IMR-90 (cell line): ENCODE results near the gene PAFAH1B1. TPM values are rescaled to one million over a fixed set of nuclear protein-coding genes. Genes with fewer than 3 reads are reported as not detected.

Experiments
- ATAC-seq: fragments of 200-7000 bp; cut with Tn5 transposase; 2 replicates; pipeline ENCODE4 v1.9.1; 2020; ENCODE audit warnings: low read depth, mild to moderate bottlenecking, moderate library complexity
- Bru-seq: library from RNA; stranded (reverse); fragments of 400-500 nt; gene quantifications from one replicate; lab custom pipeline; 2021; lab: Mats Ljungman, UMichigan
- BruChase-seq, 2 experiments: library from RNA; stranded (reverse); fragments of 400-500 nt; gene quantifications; one replicate each; lab custom pipeline; 2021; lab: Mats Ljungman, UMichigan
- BruUV-seq: library from RNA; stranded (reverse); fragments of 400-500 nt; replicated peaks from 2 replicates; lab custom pipeline; 2021; lab: Mats Ljungman, UMichigan
- CTCF ChIA-PET: fragments of 300-600 bp; formaldehyde crosslinking; extraction: SDS; loops from one replicate; lab custom pipeline; 2021; ENCODE audit warnings: antibody characterized with exemption; lab: Yijun Ruan, JAX
- POLR2A ChIA-PET: fragments of 300-600 bp; sonication (Branson Sonifier 250); formaldehyde crosslinking; loops from one replicate; lab custom pipeline; 2022; ENCODE audit warnings: antibody characterized with exemption; ENCODE audit not compliant: unreplicated experiment; lab: Charles Lee
- DNase-seq: peaks from one replicate; pipeline ENCODE4 v3.0.0; 2013
- H2AFZ ChIP-seq: replicated peaks from 2 replicates; pipeline ENCODE3; 2013; ENCODE audit warnings: low read length, mild to moderate bottlenecking; ENCODE audit not compliant: poor library complexity
- H2AK5ac ChIP-seq: 2 replicates; pipeline ENCODE4 v1.6.1; 2013; ENCODE audit warnings: low read depth, low read length, inconsistent platforms
- H2AK9ac ChIP-seq: replicated peaks from 2 replicates; pipeline ENCODE3; 2013; ENCODE audit warnings: mild to moderate bottlenecking, low read depth, low read length, moderate library complexity; ENCODE audit not compliant: poor library complexity
- H2BK120ac ChIP-seq: 2 replicates; pipeline ENCODE4 v1.6.1; 2013; ENCODE audit warnings: low read depth, low read length, inconsistent platforms
- H2BK15ac ChIP-seq: 3 replicates; pipeline ENCODE4 v1.6.1; 2013; ENCODE audit warnings: low read depth, low read length, inconsistent platforms
- H2BK20ac ChIP-seq: 2 replicates; pipeline ENCODE4 v1.6.1; 2013; ENCODE audit warnings: low read depth, mild to moderate bottlenecking, inconsistent platforms, low read length, moderate library complexity
- H2BK5ac ChIP-seq: 2 replicates; pipeline ENCODE4 v1.6.1; 2013; ENCODE audit warnings: mild to moderate bottlenecking, low read depth, low read length, inconsistent platforms; ENCODE audit not compliant: poor library complexity, severe bottlenecking
- H3K14ac ChIP-seq: replicated peaks from 2 replicates; pipeline ENCODE4 v1.6.1; 2013; ENCODE audit warnings: low read depth, low read length, inconsistent platforms
- H3K18ac ChIP-seq: 2 replicates; pipeline ENCODE4 v1.6.1; 2013; ENCODE audit warnings: low read depth, low read length, control low read depth
- H3K23ac ChIP-seq: 2 replicates; pipeline ENCODE4 v1.6.1; 2013; ENCODE audit warnings: low read depth, low read length, inconsistent platforms
- H3K27ac ChIP-seq: 2 replicates; pipeline ENCODE4 v1.5.1; 2013; ENCODE audit warnings: mild to moderate bottlenecking, control low read depth, low read length; ENCODE audit not compliant: insufficient read depth
- H3K27me3 ChIP-seq: 2 replicates; pipeline ENCODE4 v1.6.1; 2013; ENCODE audit warnings: low read length; ENCODE audit not compliant: control insufficient read depth, insufficient read depth
- H3K36me3 ChIP-seq: 2 replicates; pipeline ENCODE4 v1.6.1; 2013; ENCODE audit warnings: low read length, mixed read lengths; ENCODE audit not compliant: control insufficient read depth, insufficient read depth
- H3K4ac ChIP-seq: 2 replicates; pipeline ENCODE4 v1.6.1; 2013; ENCODE audit warnings: low read depth, low read length, inconsistent platforms
- H3K4me1 ChIP-seq: 2 replicates; pipeline ENCODE4 v1.6.1; 2013; ENCODE audit warnings: low read length, mixed read lengths; ENCODE audit not compliant: control insufficient read depth, insufficient read depth
- H3K4me2 ChIP-seq: 2 replicates; pipeline ENCODE4 v1.6.1; 2013; ENCODE audit warnings: low read depth, mild to moderate bottlenecking, control low read depth, low read length, moderate library complexity
- H3K4me3 ChIP-seq: 2 replicates; pipeline ENCODE4 v1.5.1; 2013; ENCODE audit warnings: low read depth, mild to moderate bottlenecking, control low read depth, low read length, moderate library complexity; ENCODE audit not compliant: insufficient read depth
- H3K56ac ChIP-seq: 2 replicates; pipeline ENCODE4 v1.6.1; 2013; ENCODE audit warnings: low read length, inconsistent platforms; ENCODE audit not compliant: insufficient read depth; ENCODE audit errors: extremely low read depth
- H3K79me1 ChIP-seq, 2 experiments: 2 replicates each; pipeline ENCODE4 v1.6.1; 2013; ENCODE audit warnings: low read length in 2 of 2, inconsistent platforms in 1 of 2, low read depth in 1 of 2
- H3K9ac ChIP-seq: 2 replicates; pipeline ENCODE4 v1.6.1; 2013; ENCODE audit warnings: low read depth, low read length, control low read depth
- H3K9me1 ChIP-seq: 2 replicates; pipeline ENCODE4 v1.6.1; 2013; ENCODE audit warnings: low read length, inconsistent platforms; ENCODE audit not compliant: insufficient read depth
- H3K9me3 ChIP-seq: 2 replicates; pipeline ENCODE4 v1.6.1; 2013; ENCODE audit warnings: low read length; ENCODE audit not compliant: control insufficient read depth, insufficient read depth
- H4K20me1 ChIP-seq: 2 replicates; pipeline ENCODE4 v1.6.1; 2013; ENCODE audit warnings: low read length, inconsistent platforms; ENCODE audit not compliant: insufficient read depth
- H4K5ac ChIP-seq: 2 replicates; pipeline ENCODE4 v1.6.1; 2013; ENCODE audit warnings: mild to moderate bottlenecking, low read depth, low read length, control low read depth
- H4K8ac ChIP-seq, 2 experiments: 2 replicates each; pipeline ENCODE4 v1.6.1; 2013; ENCODE audit warnings: low read depth in 2 of 2, low read length in 2 of 2, control low read depth in 1 of 2, inconsistent platforms in 1 of 2
- H4K91ac ChIP-seq: 2 replicates; pipeline ENCODE4 v1.6.1; 2013; ENCODE audit warnings: low read depth, low read length, inconsistent platforms; ENCODE audit not compliant: insufficient read depth
- BHLHE40 ChIP-seq: fragments of 150-350 bp; IDR thresholded peaks from 2 replicates; pipeline ENCODE4 v1.6.1; 2016; ENCODE audit warnings: mild to moderate bottlenecking, low read depth, low read length
- CTCF ChIP-seq: conservative IDR thresholded peaks from 2 replicates; pipeline ENCODE4 v1.5.1; 2012; ENCODE audit warnings: mild to moderate bottlenecking, low read depth, low read length, improper control_type of control experiment
- FOS ChIP-seq: fragments of 150-350 bp; IDR thresholded peaks from 2 replicates; pipeline ENCODE4 v1.6.1; 2016; ENCODE audit warnings: low read depth, low read length
- POLR2A ChIP-seq: IDR thresholded peaks from 2 replicates; pipeline ENCODE4 v1.6.1; 2012; ENCODE audit warnings: mild to moderate bottlenecking, low read depth, low read length
- USF2 ChIP-seq: fragments of 150-350 bp; IDR thresholded peaks from 2 replicates; pipeline ENCODE4 v1.6.1; 2017; ENCODE audit warnings: mild to moderate bottlenecking, antibody characterized with exemption, low read length, low read depth
- WGBS, 2 experiments: methylation state at CpG; one replicate each; pipeline versions ENCODE4 v1.1.5 to v1.1.7; 2013; ENCODE audit warnings: missing lambda C conversion rate in 2 of 2; ENCODE audit not compliant: insufficient read length in 1 of 2; ENCODE audit errors: extremely low coverage in 2 of 2; 5-methylcytosine and 5-hydroxymethylcytosine counted together
- dilution Hi-C: fragments of 300-500 bp; cut with HindIII; formaldehyde crosslinking; loops from one replicate; pipeline ENCODE4 v1.14.3; 2018; ENCODE audit warnings: low sequenced_read_pairs; ENCODE audit not compliant: unreplicated experiment
- in situ Hi-C: fragments of 300-500 bp; cut with MboI; formaldehyde crosslinking; loops from 3 replicates; pipeline ENCODE4 v1.14.3; 2019; ENCODE audit warnings: low sequenced_read_pairs, inconsistent platforms, mixed read lengths
- intact Hi-C: fragments of 100-400 bp; cut with micrococcal nuclease; formaldehyde crosslinking; loops from 2 replicates; pipeline ENCODE4 v1.10.0; 2022
- long read RNA-seq: library from polyadenylated mRNA; unstranded; transcript quantifications from one replicate; pipeline ENCODE4 v2.0.0, GENCODE V29; 2021; ENCODE audit not compliant: unreplicated experiment
- polyA plus RNA-seq, 3 experiments: library from polyadenylated mRNA; depleted of rRNA; stranded (reverse); fragments of >200 nt; gene quantifications; 2 replicates each; pipeline ENCODE4 v1.2.3, GENCODE V29; 2012; ENCODE audit warnings: low replicate concordance in 1 of 3
- total RNA-seq: library from RNA; depleted of rRNA; stranded (reverse); fragments of >200 nt; gene quantifications from 2 replicates; pipeline ENCODE4 v1.2.3, GENCODE V29; 2012; rRNA removed

PAFAH1B1 gene
- total RNA-seq (121 and 127 TPM in 2 replicates), polyA plus RNA-seq (2012; rRNA removed) (52.7 and 64.5 TPM in 2 replicates), Bru-seq, nascent RNA (percentile 96 among the genes with signal in this experiment), BruChase-seq, experiment 1, labeled RNA remaining after a 6-hour chase (percentile 98 among the genes with signal in this experiment), BruChase-seq, experiment 2, labeled RNA remaining after a 2-hour chase (percentile 95 among the genes with signal in this experiment)
- polyA plus RNA-seq (2012; cell fraction: cytosol; rRNA removed), result 15.8 and 25.3 TPM in 2 replicates
- 12.5 and 61.3 TPM in 2 replicates for polyA plus RNA-seq (2012; cell fraction: nucleus; rRNA removed; ENCODE audit: low replicate concordance)
- long read RNA-seq, full-length matches to known transcripts, result 33 of 51 reads
- long read RNA-seq, partial matches to known transcripts, result 7 of 51 reads
- long read RNA-seq, other reads (novel, unspliced or antisense), result 11 of 51 reads

GRCh38 chr17:2592971-2593820, at the start of gene PAFAH1B1:
TSS of gene PAFAH1B1 (plus strand) at chr17:2593654. CDS start at chr17:2638289, 44,635 bp downstream.
- Histone ChIP-seq H2BK20ac (peak within 1 kb of the TSS; percentile 34; the same call in 1 of the 2 replicates), H2AK5ac (peak within 1 kb of the TSS; percentile 59), H2BK15ac (peak within 1 kb of the TSS; percentile 16; the same call in 1 of the 3 replicates), H3K27ac (peak within 1 kb of the TSS; percentile 99), H3K4me1 (peaks cover 2% of the 10 kb centered on the region; the same call in 1 of the 2 replicates), H2AK9ac (peak within 1 kb of the TSS; percentile 89), H2BK120ac (peak within 1 kb of the TSS; percentile 66), H2BK5ac (peak within 1 kb of the TSS; percentile 97), H3K9ac (peak within 1 kb of the TSS; percentile 99), H3K56ac (peak within 1 kb of the TSS; percentile 63), H3K4me3 (peak within 1 kb of the TSS; percentile 99), H4K91ac (peak within 1 kb of the TSS; percentile 81), H3K4me2 (peak within 1 kb of the TSS; percentile 100), H3K23ac (peak within 1 kb of the TSS; percentile 91), H3K79me1 (peaks cover 4 to 12% of the 10 kb centered on the region in 2 experiments; a peak in 2 of 4 replicates), H3K27me3 (no peaks in the 10 kb centered on the region), H3K36me3 (no peaks in the 10 kb centered on the region; the same call in 1 of the 2 replicates), H4K20me1 (peaks cover 39% of the 10 kb centered on the region), H3K9me1 (0 out of 2 replicates have a peak, but pooled peaks cover 4% of the 10 kb centered on the region), H3K4ac (peak within 1 kb of the TSS; percentile 89), H4K8ac (peak within 1 kb of the TSS; percentile 48 to 91), H3K14ac (peak within 1 kb of the TSS; percentile 96), H3K9me3 (no peaks in the 10 kb centered on the region), H4K5ac (peak within 1 kb of the TSS; percentile 81), H2AFZ (peak within 1 kb of the TSS; percentile 98), H3K18ac (peak within 1 kb of the TSS; percentile 84)
- BruUV-seq, result no TSS peak
- ChIA-PET CTCF (interaction anchor here (0.5 kb wide), 1 partner anchor 121 kb away, joined by 3 read pairs; no protein-coding TSS in a partner anchor), POLR2A (interaction anchor here (0.6 to 0.8 kb wide), 2 partner anchors 13 kb away, joined by 3 to 5 read pairs; no protein-coding TSS in a partner anchor)
- dilution Hi-C loops (no loop called here), intact Hi-C loops (loop anchor here (2.0 to 10.0 kb wide), 2 partner anchors 82 to 138 kb away; partner anchors contain the start of gene METTL16), in situ Hi-C loops (no loop called here)
- DNase-seq (peak; percentile 72), ATAC-seq (peak; percentile 86)
- TF ChIP-seq POLR2A (peak; percentile 89), CTCF (peak; percentile 21; the same call in 1 of the 2 replicates), USF2 (no peak), BHLHE40 (peak; percentile 68), FOS (no peak)
- WGBS, 2 experiments, result 1% methylated on average over 27 of the region's 86 CpGs; no CpG with 5 or more reads in 1 of the 2 experiments
